ENCODE measurements around the gene LPP. TPM values are rescaled to one million over a fixed set of nuclear protein-coding genes. Genes with fewer than 3 reads are reported as not detected.

The LPP gene
- total RNA-seq, 1 experiment from 2014 or later: 31.2 TPM

DNA sequence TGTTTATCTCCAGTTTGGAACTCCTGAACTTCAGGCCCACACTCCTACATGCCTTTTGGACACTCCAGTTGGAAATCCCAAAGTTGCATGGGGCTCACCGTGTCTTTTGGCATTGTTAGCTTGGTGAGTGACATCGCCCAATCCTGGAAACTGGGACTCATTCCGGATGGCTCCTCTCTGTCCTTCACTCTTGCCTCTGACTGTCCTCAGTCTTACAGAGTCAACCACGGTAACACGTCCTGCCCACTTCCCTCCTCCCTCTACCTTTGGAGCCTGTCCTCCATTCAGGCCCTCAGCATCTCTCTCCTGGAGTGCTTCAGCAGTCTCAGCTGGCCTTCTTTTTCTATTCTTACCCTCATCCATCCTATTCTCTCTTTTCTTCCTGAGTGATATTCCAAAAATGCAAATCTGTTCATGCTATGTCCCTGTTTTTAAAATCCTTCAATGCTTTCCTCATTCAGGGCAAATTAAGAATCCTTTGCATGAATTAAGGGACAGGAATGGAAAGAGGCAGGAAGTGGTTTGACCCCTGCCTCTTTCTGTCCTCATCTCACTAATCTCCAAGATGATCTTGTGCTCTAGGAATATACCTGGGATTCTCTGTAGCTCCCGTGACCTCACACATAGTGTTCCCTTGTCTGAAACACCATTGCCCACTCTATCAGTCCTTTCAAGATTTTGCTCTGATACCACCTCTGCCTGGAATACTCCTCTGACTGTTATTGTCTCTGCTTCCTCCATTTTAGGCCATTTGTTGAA lies 42.5 kb downstream of the LPP start:
- DNase-seq (ENCODE audit: low spot score): peak; percentile 67

DNA sequence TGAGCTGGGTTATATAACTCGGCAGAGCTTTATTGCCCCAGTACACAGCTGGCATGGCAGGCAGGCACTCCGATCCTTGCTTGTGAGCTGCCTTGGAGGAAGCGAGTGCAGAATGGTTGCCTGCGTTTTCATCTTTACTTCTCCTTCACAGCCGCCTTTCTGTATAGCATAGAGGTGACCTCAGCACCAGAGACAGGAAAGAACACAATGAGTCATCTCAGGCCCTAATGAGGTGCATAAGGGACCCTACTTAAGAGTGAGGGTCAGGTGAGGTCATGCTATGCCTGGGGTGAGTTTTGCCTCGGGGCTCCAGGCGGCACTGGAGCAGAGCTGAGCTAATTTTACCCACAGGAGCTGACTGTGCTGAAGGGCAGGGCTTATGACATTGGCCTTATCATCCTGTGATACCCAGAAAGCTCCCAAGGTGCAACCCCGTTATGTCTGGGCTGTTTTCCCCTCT lies 43.5 kb downstream of the LPP start:
- peak; percentile 81 for DNase-seq (ENCODE audit: low spot score)

DNA sequence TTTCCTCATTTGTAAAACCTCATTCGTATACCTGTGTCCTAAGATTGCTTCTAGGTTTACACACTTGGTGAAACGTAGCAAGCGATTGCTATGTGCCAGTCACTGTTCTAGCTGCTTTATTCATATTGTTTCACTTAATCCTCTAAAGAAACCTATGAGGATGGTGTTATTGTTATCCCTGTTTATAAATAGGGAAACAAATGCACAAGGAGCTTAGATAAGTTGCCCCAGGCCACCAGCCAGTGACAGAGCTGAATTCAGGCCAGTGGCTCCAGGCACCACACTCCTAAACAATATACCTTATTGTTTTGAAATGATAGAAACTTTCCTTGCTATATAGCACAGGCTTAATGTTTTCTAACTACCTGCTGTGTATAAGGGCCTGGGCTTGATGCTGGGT lies 44.0 kb downstream of the LPP start:
- DNase-seq (ENCODE audit: low spot score): no peak

GRCh38 chr3:188198760-188199327 lies 44.9 kb downstream of the LPP start:
- no peak for DNase-seq (ENCODE audit: low spot score)

DNA sequence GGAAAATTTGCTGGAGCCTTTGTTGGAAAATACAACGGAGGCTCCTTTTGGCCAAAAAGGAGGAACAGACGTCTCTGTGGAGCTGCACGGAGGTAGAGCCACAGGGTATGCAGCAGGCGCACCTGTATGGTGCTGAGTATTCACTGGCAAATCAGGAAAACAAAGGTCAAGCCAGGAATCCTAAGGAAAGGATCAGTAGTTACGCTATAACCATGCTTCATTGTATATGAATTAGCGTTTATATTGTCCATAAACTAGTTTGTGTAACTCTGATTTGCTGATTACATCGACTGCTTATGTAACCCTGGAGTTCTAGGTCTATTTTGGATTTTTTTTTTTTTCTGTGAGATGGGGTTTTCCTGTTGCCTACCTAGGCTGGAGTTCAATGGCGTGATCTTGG lies 45.4 kb downstream of the LPP start:
- DNase-seq (ENCODE audit: low spot score): no peak

DNA sequence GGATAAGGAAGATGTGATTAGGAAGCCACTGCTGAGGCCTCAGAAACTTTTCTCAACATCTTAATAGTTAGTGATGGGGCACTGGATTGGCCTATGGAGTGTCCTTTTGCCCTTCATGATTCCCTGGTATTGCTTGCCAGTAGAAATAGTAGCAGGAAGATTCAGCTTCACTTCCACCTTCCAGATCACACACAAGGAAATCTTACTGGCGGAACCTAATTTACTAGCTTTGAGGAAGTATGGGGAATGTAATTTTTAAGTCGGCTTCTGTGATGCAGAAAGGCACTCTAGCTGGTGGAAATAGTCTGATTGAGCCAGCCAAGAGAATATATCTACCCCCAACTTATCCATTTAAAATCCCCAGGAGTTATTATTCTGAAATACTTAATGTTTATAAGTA lies 46.5 kb downstream of the LPP start:
- DNase-seq (ENCODE audit: low spot score): no peak

DNA sequence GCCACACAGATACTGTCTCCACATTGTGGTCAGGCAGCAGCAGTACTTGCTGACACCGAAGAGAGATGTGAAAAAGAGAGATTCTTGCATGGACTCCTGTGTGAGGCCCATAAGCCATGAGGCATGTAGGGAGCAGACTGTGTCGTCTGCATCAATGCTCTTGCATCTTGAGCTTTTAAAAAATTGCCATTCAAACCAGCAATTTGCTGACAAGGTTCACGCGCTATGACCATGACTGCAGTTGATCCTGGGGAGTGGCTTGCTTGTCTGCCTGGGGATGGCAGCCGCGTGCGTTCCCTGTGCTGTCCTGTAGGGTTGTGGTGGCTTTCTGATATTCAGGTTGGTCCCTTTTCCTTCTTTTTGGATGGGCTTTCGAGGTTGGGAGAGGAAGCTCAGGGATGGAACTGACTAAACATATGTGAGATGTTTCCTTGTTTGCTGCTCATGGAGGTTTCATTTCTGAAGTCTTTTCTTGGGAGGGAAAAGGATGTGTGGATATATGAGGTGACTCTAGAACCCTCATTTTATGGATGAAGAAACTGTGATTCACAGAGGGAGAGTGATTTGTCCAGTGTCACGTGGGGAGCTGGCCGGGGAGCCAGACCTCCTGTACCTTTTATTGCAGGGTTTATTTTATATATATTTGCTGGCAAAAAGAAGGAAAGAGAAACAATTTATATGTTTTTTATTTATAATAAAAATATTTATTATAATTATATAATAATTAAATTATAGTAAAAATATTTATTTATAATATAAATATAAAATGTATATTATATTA lies 48.6 kb downstream of the LPP start:
- no peak for DNase-seq (ENCODE audit: low spot score)

DNA sequence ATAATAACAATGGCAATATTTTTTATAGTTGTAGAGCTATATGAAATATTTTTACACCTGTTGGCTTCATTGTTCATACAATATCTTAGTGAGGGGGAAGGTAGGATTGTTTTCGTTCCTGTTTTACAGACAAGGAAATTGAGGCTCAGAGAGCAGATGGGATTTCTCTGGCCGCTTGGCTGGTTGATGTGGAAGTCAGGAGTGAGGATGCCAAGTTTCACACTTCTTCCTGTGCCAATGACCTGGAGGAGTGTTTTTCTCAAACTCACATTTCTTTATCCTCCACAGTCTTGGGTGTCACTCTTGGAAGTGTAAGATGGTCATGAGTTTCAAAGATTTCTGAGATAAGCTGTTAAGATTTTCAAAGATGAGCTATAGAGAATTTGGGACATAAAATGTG lies 50.6 kb downstream of the LPP start:
- DNase-seq (ENCODE audit: low spot score): no peak

- no peak for DNase-seq (ENCODE audit: low spot score)
Observed at GRCh38 chr3:188205992-188206416, 52.0 kb downstream of the LPP start.

- DNase-seq (ENCODE audit: low spot score): no peak
Observed at GRCh38 chr3:188206787-188207186, 52.8 kb downstream of the LPP start.

- DNase-seq (ENCODE audit: low spot score): no peak
Observed at GRCh38 chr3:188207941-188208515, 54.1 kb downstream of the LPP start.

DNA sequence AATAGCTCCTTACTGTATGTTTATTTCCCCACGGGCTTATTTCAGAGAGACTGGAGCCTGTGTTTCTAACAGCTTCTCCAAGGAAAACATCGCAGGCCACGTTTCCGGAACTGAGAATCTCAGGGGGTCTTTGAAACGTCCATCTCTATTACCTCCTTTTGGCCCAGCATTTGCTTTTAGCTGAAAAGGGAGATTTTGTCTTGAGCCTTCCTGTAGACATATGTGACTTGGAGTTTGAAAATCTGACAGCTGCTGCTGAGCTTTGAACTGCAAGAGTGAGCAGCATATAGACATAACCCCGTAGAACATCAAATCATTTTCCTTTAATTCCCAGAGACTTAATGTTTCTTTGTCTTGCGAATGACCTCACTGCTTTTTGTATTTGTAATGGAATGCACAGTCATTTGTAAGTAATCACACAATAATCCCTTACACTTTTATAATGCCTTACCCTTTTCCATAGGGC lies 54.6 kb downstream of the LPP start:
- no peak for DNase-seq (ENCODE audit: low spot score)

- DNase-seq (ENCODE audit: low spot score): no peak
Observed at GRCh38 chr3:188209034-188209433, 55.1 kb downstream of the LPP start.

DNA sequence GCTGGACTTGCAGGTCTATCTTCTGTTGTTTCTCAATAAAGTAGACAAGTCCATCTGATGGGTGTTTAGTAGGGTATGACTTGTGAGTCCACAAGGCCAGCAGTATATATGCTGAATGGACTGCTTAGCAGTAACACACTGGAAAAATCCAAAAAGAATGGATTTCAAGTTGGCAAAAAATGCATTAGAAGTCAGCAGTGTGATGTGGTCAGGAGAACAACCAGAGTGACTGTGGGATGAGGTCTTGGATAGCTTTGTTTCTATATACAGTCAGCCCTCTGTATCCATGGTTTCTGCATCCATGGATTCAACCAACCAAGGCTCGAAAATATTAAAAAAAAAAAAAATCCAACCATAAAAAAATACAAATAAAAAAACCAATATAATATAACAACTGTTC lies 55.8 kb downstream of the LPP start:
- no peak for DNase-seq (ENCODE audit: low spot score)

DNA sequence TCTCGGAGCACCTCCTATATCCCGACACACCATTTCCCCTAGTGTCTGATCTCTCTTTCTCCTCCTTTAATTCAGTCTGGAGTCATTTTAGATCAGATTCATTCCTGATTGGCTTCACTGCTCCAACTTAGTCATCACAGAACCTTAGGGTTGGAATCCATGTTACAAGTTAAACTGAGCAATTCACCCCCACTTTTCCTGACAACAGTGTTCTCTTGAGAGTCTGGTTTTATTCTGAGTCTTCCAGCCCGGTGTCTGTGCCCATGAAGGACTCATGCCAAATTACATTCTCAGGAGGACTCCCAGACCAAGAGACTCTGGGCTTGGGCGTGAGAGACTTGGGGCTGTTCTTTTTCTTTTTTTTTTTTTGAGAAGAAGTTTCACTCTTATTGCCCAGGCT lies 57.5 kb downstream of the LPP start:
- no peak for DNase-seq (ENCODE audit: low spot score)

GRCh38 chr3:188212308-188212969 lies 58.5 kb downstream of the LPP start:
- peak; percentile 12 for DNase-seq (ENCODE audit: low spot score)

- DNase-seq (ENCODE audit: low spot score): no peak
Observed at GRCh38 chr3:188214442-188214841, 60.5 kb downstream of the LPP start.

DNA sequence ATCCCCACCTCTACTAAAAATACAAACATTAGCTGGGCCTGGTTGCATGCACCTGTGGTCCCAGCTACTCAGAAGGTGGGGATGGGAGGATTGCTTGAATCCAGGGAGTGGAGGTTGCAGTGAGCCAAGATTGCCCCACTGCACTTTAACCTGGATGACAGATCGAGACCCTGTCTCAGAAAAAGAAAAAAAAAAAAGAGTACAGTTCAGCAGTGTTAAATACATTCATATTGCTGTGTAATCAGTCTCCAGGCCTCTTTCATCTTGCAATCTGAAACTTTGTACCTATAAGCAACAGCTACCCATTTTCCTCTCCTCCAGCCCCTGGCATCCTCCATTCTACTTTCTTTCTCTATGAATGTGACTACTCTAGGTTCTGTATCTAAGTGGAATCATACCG lies 61.2 kb downstream of the LPP start:
- DNase-seq (ENCODE audit: low spot score): no peak

DNA sequence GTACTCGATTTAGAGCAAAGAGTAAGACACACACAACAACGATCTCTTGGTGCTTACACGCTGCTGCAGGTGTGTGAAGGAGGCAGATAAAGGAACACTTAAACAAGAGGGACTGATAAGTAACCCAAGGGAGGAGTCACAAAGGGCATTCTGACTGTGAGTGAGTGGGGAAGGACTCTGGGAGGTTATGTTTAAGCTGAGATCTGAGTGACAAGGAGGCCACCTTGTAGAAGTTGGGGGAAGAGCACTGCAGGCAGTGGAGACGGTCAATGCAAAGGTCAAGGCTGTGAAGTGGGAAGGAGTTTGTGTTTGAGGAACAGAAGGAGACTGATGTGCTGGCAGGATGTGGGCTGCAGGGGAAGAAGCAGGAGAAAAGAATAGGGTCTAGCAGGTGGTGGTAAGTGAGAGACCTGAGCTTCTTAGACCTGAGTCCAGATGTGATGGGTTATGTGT lies 63.1 kb downstream of the LPP start:
- DNase-seq (ENCODE audit: low spot score): no peak

GRCh38 chr3:188217726-188218125 lies 63.8 kb downstream of the LPP start:
- DNase-seq (ENCODE audit: low spot score): no peak

DNA sequence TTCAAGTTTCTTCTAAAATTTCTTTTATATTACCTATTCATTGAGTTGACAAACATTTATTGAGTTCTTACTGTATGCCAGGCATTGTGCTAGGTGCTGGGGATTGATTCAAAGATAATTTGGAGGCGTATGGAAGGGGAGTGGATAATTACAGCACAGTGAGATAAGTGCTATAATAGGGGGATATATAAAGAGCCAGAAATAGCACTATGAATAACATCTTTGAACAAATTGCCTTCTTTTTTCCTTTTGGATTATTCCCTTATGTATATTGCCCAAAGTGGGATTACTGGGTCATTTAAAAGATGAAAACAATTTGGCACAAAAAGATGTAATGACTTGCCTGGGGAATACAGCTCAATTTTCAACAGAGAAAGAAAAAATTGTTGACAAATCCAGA lies 64.6 kb downstream of the LPP start:
- DNase-seq (ENCODE audit: low spot score): no peak

- DNase-seq (ENCODE audit: low spot score): no peak
Observed at GRCh38 chr3:188219147-188219546, 65.2 kb downstream of the LPP start.

All from A172 (cell line).